Stimulated activated CD4-positive, alpha-beta T cell treated with anti-CD3 and anti-CD28 coated beads, Interleukin-1b, Interleukin-23, amount 100 ng/mL, for 24 hours (primary cell): Measurements from ENCODE around the gene SHC4.
"Not testable (repeated sequence)": the region's sequence is repeated elsewhere in the genome, so short reads cannot be mapped to it uniquely, and the experiment has no call there.

Source experiments
- DNase-seq, 4 experiments: peaks; one replicate each; pipeline ENCODE4 v3.0.0-alpha.2; 2020; ENCODE audit warnings: low read depth in 4 of 4, low spot score in 1 of 4

SHC4 gene

DNA sequence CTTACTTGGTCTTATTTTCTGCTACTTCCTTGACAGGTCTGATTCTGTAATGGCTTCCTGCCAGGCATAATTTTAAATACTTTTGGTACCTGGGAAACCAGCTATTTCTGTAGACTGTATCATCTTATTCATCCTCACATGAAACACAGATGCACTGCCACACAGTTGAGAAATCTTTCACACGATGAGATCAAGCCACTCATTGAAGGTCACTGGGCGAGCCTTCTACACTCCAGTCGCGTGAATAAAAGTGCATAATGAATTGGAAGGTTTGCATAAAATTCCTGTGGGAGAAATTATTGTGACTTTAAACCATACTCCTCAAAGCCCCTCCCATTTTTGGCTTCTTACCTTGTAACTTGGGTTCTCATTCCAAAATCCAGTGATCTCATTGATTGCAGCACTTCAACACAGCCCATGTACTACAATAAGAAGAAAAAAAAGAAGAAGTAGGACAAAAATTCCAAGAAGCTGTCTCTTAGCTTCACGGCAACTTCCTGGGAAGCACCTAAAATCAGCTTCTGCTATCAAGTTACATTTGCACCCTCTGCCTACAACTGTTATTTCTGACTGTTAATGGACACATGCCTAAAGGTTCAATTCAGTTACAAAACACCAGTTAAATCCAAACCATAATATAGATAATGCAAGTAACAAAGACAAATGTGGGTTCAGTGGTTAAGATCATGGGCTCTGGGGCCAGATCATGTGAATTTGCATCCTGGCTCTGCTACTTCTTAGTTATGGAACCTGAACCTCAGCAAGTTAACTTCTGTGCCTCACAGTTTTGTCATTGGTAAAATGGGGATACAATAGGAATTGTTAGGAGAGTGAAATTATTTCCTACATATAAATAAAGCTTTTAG, 39.0 kb downstream of the SHC4 start:
- no peak for DNase-seq

GRCh38 chr15:48922046-48922445, 41.7 kb downstream of the SHC4 start:
- DNase-seq: no peak

DNA sequence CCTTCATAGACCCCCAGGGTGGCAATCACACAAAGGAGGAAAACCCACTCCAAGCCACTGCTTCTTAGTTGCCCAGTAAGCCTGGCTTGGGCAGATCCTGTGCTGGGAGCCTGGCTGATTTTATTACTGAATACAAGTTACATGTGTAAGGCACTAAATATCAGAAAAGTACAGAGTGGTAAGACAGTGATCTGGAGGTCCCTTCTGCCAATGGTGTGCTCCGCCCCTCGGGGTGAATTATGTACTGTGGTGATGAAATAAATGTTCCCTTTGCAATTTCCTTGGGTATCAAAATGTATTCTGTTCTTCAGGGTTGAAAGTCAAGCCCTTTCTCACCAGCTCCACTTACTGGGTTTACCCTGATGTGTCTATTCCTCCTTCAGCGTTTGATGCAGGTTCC, 47.0 kb downstream of the SHC4 start:
- DNase-seq: no peak

DNA sequence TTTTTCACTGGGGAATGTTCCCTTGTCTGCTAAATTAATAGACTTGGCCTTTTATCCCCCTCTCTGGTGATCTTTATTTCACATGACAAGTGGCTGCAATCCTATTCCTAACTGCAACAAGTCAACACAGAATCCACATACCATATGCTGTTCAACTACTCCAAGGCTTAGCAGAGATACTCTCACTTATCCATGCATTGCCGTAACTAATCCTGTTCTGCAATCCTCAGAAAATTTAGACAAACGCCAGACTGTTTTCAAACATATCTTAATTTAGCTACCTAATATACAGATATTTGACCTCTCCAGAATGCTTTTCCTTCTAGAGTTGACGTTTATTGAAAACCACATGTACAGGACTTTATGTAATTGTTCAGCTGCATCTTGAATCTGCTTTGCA, 47.9 kb downstream of the SHC4 start:
- DNase-seq: no peak

DNA sequence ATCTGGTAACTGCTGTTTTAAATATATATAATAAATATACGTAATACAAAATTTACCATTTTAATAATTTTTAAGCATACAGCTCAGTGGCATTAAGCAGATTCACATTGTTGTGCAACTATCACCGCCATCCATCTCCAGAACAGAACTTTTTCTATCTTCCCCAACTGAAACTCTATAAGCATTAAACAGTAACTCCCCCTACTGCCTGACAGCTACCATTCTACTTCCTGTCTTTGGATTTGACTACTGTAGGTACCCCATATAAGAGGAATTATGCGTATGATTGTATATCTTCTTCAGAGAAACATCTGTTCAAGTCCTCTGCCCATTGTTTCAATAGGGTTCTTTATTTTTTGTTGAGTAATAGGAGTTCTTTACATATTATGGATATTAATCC, 49.0 kb downstream of the SHC4 start:
- DNase-seq: no peak

- no peak for DNase-seq
Observed at GRCh38 chr15:48913141-48913540, 50.6 kb downstream of the SHC4 start.

DNA sequence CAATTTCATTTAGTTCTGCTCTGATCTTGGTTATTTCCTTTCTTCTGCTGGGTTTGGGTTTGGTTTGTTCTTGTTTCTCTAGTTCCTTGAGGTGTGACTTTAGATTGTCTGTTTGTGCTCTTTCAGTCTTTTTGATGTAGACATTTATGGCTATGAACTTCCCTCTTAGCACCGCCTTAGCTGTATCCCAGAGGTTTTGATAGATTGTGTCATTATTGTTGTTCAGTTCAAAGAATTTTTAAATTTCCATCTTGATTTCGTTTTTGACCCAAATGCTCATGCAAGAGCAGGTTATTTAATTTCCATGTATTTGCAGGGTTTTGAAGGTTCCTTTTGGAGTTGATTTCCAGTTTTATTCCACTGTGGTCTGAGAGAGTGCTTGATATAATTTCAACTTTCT, 53.2 kb downstream of the SHC4 start:
- not testable (repeated sequence) for DNase-seq

- not testable (repeated sequence) for DNase-seq
Observed at GRCh38 chr15:48909313-48909712, 54.4 kb downstream of the SHC4 start.

DNA sequence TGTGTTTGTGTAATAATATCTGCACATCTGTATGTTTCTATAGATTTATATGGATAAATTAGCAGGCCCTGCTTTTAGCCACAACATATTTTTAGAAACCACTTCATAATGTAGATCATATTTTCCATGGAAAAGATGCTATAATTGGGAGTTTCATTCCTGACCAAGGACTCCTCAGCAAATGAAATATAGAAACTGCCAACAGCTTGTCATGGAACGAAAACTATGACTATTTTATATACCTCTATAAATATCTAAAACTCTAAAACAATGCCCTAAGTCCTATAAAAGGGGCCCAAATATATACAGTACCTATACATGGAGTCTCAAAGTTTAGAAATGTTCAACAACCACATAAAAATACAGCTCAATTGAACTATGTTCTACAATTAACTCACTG, 57.9 kb downstream of the SHC4 start:
- DNase-seq: no peak

DNA sequence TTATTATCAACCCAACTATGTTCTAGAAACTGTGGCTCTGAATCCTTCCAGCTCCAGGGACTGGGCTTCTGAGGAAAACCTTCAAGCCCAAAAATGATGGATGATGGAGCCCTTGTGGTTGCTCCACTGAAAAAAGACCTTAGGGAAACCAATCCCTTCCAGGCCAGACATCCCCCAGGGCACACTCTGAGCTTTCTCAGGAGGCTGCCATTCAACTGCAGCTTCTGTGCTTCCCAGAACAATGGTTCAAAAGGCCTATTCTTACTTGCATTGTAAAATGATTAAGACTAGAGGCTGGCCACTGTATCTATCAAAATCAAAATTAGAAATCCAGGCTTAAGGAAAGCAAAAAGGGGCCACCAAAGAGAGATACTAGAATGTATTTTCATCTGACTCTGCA, 58.5 kb downstream of the SHC4 start:
- DNase-seq: no peak

- no peak for DNase-seq
Observed at GRCh38 chr15:48904758-48905157, 59.0 kb downstream of the SHC4 start.

DNA sequence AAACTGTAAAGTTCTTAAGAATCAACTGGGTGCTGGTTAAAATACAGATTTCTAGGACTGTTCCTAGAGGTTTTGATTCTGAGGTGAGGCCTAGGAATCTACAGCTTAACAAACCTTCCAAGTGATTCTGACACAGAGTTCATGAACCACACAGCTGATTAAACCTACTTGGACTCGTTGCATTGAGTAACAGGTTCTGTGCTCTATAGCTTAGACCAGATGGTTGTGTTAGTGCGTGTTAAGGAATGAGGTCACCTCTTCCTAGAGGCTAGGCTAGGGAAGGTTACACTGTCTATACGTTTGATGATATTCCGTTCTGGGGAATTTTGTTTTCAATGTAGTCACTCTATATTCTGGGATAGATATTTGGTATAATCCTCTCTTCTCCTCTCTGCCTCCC, 63.9 kb downstream of the SHC4 start:
- no peak for DNase-seq

GRCh38 chr15:48898446-48898845, 65.3 kb downstream of the SHC4 start:
- no peak for DNase-seq

DNA sequence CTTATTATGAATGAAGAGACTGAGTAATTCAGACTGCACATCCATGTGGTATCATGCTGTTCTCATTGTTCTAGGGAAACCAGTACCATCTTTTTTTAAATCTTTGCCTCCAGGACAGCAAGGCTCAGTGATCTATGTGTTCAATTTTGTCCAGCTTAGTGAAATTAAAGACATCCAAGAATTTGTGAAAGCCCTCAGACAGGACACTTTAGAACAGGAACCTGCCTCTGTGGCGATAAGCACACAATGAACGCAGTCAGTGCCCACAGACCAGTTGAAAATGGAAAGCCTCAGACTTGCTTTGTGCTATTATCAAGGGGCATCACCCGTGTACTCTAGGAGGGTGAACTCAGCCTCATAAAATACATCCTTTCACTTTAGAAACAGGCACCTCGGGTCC, 65.7 kb downstream of the SHC4 start:
- DNase-seq: no peak

DNA sequence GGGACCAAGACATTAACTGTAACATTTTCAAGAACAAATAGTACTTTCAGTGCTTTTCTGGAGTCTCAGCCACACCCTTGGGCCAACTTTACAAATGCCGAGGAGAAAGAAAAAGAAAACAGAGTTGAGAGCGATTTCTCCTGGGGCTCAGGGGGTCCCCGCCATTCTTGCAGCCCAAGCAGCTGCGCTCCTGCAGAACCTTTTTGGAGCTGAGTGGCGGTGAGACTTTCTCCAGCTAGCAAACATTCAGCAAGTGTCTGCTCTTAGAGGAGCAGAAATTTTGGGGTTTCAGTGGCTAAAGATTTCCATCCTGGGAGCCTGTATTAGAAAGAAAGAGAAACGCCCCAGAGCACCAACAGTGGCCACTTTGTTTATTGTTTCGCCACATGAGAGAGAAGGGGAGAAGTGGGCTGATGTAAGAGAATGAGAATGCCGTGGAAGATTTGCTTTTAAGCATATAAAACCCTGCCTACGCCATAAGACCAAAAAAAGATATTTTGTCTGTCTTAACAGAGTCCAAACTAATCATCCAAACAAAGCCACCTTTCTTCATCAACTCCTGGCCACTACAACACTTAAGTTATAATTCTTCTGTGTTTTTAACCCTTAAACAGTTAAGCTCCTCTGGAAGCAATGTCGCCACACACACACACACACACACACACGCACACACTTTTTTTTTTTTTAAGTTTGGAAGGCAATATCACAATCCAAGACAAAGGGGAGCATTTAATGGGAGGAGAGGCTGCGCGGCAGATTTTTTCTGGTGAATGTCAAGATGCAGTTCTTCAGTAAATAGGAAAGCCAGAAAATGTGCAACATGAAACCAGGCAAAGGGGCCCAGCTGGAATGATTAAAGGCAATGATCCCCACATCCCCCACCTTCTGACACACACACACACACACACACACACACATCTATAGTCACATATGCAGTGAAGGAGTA, 66.6 kb downstream of the SHC4 start:
- no peak for DNase-seq

DNA sequence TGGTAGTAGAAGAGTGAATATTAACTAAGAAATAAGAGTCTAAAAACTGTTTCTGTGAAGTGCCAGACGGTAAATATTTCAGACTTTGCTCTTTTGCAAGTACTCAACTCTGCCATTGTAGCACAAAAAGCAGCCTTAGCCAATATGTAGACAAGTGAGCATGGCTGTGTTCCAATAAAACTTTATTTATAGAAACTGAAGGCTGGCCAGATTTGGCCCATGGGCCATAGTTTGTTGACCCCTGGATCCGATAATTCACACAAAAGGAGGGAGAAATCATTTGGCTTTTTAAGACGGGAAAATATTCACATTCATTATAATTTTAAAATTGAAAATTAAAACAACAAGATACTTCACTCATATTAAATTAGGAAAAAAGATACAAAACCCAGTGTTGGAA, 70.4 kb downstream of the SHC4 start:
- no peak for DNase-seq

GRCh38 chr15:48891232-48891765, 72.4 kb downstream of the SHC4 start:
- DNase-seq: no peak

DNA sequence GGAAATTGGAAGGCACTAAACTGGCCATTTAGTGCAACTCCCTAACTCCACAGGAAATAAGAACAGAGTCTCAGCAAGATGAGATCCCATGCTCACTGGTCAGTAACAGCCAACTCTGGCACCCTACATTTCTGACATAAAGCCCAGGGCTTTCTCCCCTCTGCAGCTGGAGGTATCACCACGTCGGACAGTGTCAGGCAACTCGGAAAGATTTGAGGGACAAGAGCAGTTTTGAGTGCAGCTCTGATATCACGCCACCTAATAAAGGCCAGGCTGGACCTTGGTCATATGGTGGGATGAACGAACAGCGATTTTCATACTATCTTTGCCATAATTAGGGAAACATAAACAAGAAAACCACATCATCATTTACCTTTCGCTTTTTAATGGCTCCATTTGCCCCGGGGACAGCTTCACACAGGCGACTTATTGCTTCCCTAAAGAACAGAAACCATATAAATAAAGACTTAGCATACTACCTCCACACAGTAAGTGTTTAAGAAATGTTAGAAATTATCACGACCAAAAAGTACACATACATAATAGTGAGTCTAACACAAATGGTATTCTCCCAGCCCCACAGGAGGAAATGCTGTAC, 73.2 kb downstream of the SHC4 start:
- no peak for DNase-seq

DNA sequence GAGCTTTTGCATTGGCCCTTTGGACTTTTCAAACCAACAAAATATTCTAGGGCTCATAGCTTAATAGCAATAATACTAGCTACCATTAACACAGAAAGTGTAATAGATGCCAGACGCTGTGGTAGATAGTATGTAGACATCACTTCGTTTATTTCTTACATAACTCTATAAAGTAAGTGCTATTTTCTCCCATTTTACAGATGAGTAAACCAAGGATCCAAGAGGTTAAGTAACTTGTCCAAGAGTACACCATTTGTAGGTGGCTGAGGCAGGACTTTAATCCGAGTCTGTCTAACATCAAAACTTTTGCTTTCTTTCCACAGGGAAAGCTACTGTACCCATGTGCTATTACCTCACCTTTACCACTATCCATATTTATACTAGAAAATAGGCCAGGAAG, 73.8 kb downstream of the SHC4 start:
- no peak for DNase-seq

GRCh38 chr15:48888836-48889235, 74.9 kb downstream of the SHC4 start:
- DNase-seq: no peak

DNA sequence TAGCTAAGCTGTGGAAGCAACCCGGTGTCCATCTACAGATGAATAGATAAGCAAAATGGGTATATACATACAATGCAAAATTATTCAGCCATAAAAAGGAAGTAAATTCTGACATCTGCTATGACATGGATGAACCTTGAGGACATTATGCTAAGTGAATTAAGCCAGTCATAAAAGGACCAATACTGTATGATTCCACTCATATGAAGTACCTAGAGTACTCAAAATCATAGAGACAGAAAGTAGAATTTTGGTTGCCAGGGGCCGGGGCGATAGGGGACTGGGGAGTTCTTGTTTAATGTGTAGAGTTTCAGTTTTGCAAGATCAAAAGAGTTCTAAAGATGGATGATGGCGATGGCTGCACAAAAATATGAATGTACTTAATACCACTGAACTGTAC, 75.5 kb downstream of the SHC4 start:
- no peak for DNase-seq

DNA sequence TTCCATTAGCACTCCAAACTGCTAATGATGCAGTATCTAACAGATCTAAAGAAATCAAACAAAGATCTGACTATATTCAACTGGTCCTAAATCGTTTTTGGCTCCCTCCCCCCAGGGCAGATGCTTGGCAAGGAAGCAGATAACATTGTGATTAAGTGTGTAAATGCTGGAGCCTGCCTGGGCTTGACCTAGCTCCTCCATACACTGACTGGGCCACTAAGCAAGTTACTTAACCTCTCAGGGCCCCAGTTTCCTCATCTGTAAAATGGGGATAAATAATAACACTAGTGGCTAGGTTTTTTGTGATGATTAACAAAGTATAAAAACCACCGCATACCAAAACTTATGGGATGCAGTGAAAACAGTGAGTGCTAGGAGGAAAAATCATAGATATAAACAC, 76.6 kb downstream of the SHC4 start:
- DNase-seq: no peak
